A172 (cell line): Measurements from ENCODE around the gene OR1D5. TPM values are rescaled to one million over a fixed set of nuclear protein-coding genes. Genes with fewer than 3 reads are reported as not detected.

Experiments used
- total RNA-seq: library from RNA; depleted of rRNA; stranded (reverse); fragments of >200 nt; shearing (Covaris generic); gene quantifications from 2 replicates; pipeline ENCODE4 v1.2.3, GENCODE V29; 2014; rRNA removed

The OR1D5 gene
- total RNA-seq, 1 experiment from 2014 or later = not detected

Other genes starting within 250 kb of the OR1D5 start
- gene OR1D2, start 40.8 kb upstream of the OR1D5 start, total RNA-seq = not detected in 2 replicates
- not detected in 2 replicates for gene OR1G1, start 63.9 kb upstream of the OR1D5 start, total RNA-seq
- not detected in 2 replicates for gene OR1A2, start 133.9 kb upstream of the OR1D5 start, total RNA-seq
- gene OR1A1, start 144.1 kb upstream of the OR1D5 start, total RNA-seq = not detected in 2 replicates
- not detected in 2 replicates for gene OR3A1, start 234.8 kb upstream of the OR1D5 start, total RNA-seq